ENCODE measurements around the gene FHL2.

The FHL2 gene

DNA sequence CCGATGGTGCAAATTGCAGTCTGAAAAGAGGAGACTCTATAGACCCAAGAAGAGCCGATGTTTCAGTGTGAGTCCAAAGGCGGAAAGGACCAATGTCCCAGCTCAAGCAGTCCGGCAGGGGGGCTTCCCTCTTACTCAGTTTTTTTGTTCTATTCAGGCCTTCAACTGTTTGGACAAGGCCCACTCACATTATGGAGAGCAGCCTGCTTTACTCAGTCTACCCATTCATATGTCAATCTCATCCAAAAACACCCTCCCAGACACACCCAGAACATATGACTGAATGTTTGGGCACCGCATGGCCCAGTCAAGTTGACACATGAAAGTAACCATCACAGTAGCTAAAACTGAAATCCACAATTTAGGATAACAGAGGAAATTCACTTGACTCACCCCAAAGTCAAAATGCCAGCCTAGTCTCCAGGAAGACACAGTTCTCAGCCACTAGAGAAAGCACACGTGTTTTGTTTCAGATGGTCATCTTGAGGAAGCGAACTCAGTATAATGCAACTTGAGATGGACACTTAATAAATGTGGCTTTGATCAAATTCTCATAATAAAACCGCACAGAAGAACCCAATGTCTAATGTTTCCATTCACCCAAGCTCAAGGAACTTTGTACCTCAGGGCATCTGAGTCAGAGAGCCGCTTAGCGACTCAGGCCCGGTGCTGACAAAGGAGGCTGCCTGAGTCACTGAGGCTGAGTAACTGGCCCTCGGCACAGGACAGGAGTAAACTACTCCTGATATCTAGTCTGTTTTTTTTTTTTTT, 2.4 kb downstream of the FHL2 start:
- no peak for DNase-seq (ENCODE audit: extremely low read depth, insufficient read length)
- Histone ChIP-seq H3K4me3 (replicated peaks; ENCODE audit: low read depth, low read length) (no peak overlapping the region), H3K27me3 (replicated peaks; ENCODE audit: control insufficient read depth, insufficient read depth, low read length) (no peaks in the 10 kb centered on the region; the same call in none of the 2 replicates), H3K36me3 (ENCODE audit: control insufficient read depth, insufficient read depth, low read length) (no peaks in the 10 kb centered on the region)
- no peak for TF ChIP-seq CTCF (IDR thresholded peaks at IDR 0.05; ENCODE audit: insufficient read depth, low read length, poor library complexity, severe bottlenecking)

GRCh38 chr2:105395691-105396090, 3.2 kb downstream of the FHL2 start:
- H3K27me3 ChIP-seq (replicated peaks; ENCODE audit: control insufficient read depth, insufficient read depth, low read length): no peaks in the 10 kb centered on the region; the same call in none of the 2 replicates
- no peaks in the 10 kb centered on the region for H3K36me3 ChIP-seq (ENCODE audit: control insufficient read depth, insufficient read depth, low read length)
- no peak for DNase-seq (ENCODE audit: extremely low read depth, insufficient read length)
- H3K4me3 ChIP-seq (replicated peaks; ENCODE audit: low read depth, low read length): no peak overlapping the region
- TF ChIP-seq CTCF (IDR thresholded peaks at IDR 0.05; ENCODE audit: insufficient read depth, low read length, poor library complexity, severe bottlenecking): no peak

- Histone ChIP-seq H3K36me3 (ENCODE audit: control insufficient read depth, insufficient read depth, low read length) (no peaks in the 10 kb centered on the region), H3K27me3 (replicated peaks; ENCODE audit: control insufficient read depth, insufficient read depth, low read length) (no peaks in the 10 kb centered on the region; the same call in none of the 2 replicates), H3K4me3 (replicated peaks; ENCODE audit: low read depth, low read length) (no peak overlapping the region)
- no peak for TF ChIP-seq CTCF (IDR thresholded peaks at IDR 0.05; ENCODE audit: insufficient read depth, low read length, poor library complexity, severe bottlenecking)
- DNase-seq (ENCODE audit: extremely low read depth, insufficient read length): no peak
Observed at GRCh38 chr2:105394951-105395611, 3.8 kb downstream of the FHL2 start.

DNA sequence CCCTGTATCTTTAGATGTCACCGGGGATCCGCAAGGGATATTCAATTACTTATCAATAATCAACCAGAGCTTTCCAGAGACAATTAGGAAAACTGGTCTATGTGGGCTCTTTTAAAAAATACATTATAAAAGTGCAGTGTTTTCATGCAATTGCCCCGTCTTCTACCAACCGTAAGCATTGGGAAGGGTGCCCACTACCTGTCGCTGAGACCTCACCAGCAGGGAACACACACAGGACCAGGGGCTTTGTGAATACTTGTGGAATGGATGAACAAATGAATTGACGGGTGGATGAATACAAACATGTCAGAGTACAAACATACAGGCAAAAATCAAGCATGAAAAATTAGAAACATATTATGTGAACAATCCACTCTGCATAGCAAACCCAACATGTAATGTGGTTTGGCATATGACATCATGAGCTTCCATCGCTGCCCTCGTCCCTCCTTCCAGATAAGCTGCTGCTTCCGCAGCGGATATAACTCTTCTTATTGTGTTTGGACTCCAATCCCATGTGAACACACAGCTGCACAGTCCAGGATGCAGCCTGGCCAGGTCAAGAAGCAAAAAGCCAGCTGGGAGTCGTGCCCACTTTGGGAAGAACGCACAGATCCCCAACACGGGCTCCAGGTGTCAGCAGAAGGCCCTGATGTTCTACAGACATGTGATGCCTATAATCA, 5.3 kb downstream of the FHL2 start:
- no peak for DNase-seq (ENCODE audit: extremely low read depth, insufficient read length)
- no peak for TF ChIP-seq CTCF (IDR thresholded peaks at IDR 0.05; ENCODE audit: insufficient read depth, low read length, poor library complexity, severe bottlenecking)
- H3K27me3 ChIP-seq (replicated peaks; ENCODE audit: control insufficient read depth, insufficient read depth, low read length): no peaks in the 10 kb centered on the region; the same call in none of the 2 replicates
- no peaks in the 10 kb centered on the region for H3K36me3 ChIP-seq (ENCODE audit: control insufficient read depth, insufficient read depth, low read length)
- no peak overlapping the region for H3K4me3 ChIP-seq (replicated peaks; ENCODE audit: low read depth, low read length)

DNA sequence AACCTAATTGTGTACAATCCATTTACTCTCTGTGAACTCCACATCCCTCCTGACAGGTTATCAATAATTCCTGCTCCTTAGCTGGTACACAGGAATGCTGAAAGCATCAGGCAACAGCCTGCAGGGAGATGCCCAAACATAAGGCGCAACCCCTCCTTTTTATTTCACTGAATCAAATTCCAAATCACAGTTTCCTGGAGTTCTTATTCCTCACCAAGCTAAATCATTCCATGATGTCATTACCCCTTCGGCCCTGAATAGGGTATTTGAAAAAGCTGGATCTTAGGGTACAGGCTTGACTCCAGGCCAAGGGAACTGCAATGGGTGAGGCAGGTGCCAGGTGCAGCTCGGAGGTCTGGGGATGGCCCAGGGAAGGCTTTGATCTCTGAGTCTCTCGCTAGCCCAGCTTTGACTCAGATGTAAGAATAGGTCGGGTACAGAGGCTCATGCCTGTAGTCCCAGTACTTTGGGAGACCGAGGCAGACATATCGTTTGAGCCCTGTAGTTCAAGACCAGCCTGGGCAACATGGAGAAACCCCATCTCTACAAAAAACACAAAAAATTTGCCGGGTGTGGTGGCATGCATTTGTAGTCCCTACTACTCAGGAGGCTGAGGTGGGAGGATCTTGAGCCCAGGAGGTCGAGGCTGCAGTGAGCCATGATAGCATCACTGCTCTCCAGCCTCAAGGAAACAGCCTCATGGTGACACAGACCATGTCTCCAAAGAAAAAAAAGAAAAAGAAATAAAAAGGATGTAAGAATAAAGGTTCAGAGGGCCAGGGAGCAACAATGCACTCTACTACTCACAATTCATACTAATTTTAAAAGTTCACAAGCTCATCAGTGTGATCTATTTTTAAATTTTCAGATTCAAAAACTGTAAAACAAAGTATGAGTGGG, 6.8 kb downstream of the FHL2 start:
- no peak for TF ChIP-seq CTCF (IDR thresholded peaks at IDR 0.05; ENCODE audit: insufficient read depth, low read length, poor library complexity, severe bottlenecking)
- no peak overlapping the region for H3K4me3 ChIP-seq (replicated peaks; ENCODE audit: low read depth, low read length)

More for the DNA sequence above, 6.8 kb downstream of the FHL2 start:
- Histone ChIP-seq H3K27me3 (replicated peaks; ENCODE audit: control insufficient read depth, insufficient read depth, low read length) (no peaks in the 10 kb centered on the region; the same call in none of the 2 replicates), H3K36me3 (ENCODE audit: control insufficient read depth, insufficient read depth, low read length) (no peaks in the 10 kb centered on the region)
- DNase-seq (ENCODE audit: extremely low read depth, insufficient read length): no peak
